SK-N-MC (cell line): ENCODE results near the gene VSIG10L2.

ENCODE experiments used
- EZH2 ChIP-seq: fragments of 200-600 bp; sonication (generic); IDR thresholded peaks from one replicate; pipeline ENCODE4 v1.6.1; 2017; ENCODE audit warnings: antibody characterized with exemption
- FOXP2 ChIP-seq: optimal IDR thresholded peaks from 2 replicates; pipeline ENCODE3; 2011; ENCODE audit warnings: mild to moderate bottlenecking, moderate library complexity; ENCODE audit not compliant: insufficient read depth; ENCODE audit errors: extremely low read length, control extremely low read depth
- POLR2AphosphoS5 ChIP-seq: IDR thresholded peaks from 2 replicates; pipeline ENCODE4 v1.6.1; 2012; ENCODE audit warnings: mild to moderate bottlenecking, low read depth, low read length, borderline replicate concordance

GRCh38 chr11:125995313-125995712 is 49.5 kb downstream of the VSIG10L2 start:
- TF ChIP-seq POLR2AphosphoS5 (no peak), EZH2 (no peak), FOXP2 (no peak)
